Aorta (tissue), 5 donors: ENCODE results near the gene TSPEAR. TPM values are rescaled to one million over a fixed set of nuclear protein-coding genes. Genes with fewer than 3 reads are reported as not detected.
"Not testable (repeated sequence)": the region's sequence is repeated elsewhere in the genome, so short reads cannot be mapped to it uniquely, and the experiment has no call there.

Experiments
- ATAC-seq: fragments of 200-7000 bp; cut with Tn5 transposase; one replicate; pipeline ENCODE4 v1.9.1; 2022; ENCODE audit warnings: moderate library complexity; ENCODE audit not compliant: low FRiP score
- DNase-seq, 2 donors: peaks; one replicate each; pipeline ENCODE4 v3.0.0-alpha.2; 2020
- H3K27ac ChIP-seq, 2 donors: one replicate each; pipeline ENCODE4 v1.5.1; 2013; ENCODE audit warnings: low read length in 2 of 2, mild to moderate bottlenecking in 2 of 2, moderate library complexity in 2 of 2, control low read depth in 1 of 2, inconsistent platforms in 1 of 2, low read depth in 1 of 2
- H3K27me3 ChIP-seq, 2 donors: one replicate each; pipeline ENCODE4 v1.6.1; 2013; ENCODE audit warnings: control low read depth in 1 of 2, low read length in 1 of 2, mild to moderate bottlenecking in 1 of 2, moderate library complexity in 1 of 2; ENCODE audit not compliant: insufficient read depth in 2 of 2, control insufficient read depth in 1 of 2
- H3K36me3 ChIP-seq, 2 donors: one replicate each; pipeline ENCODE4 v1.6.1; 2013; ENCODE audit warnings: control low read depth in 1 of 2, low read length in 1 of 2, mild to moderate bottlenecking in 1 of 2; ENCODE audit not compliant: insufficient read depth in 2 of 2, control insufficient read depth in 1 of 2
- H3K4me1 ChIP-seq, 2 donors: one replicate each; pipeline ENCODE4 v1.6.1; 2013; ENCODE audit warnings: low read length in 2 of 2, control low read depth in 1 of 2, mild to moderate bottlenecking in 1 of 2, moderate library complexity in 1 of 2; ENCODE audit not compliant: insufficient read depth in 2 of 2, control insufficient read depth in 1 of 2
- H3K4me3 ChIP-seq, 2 donors: one replicate each; pipeline ENCODE4 v1.5.1; 2013; ENCODE audit warnings: low read length in 2 of 2, control low read depth in 1 of 2, mild to moderate bottlenecking in 1 of 2
- H3K9me3 ChIP-seq: one replicate; pipeline ENCODE4 v1.6.1; 2013; ENCODE audit warnings: mild to moderate bottlenecking, low read length; ENCODE audit not compliant: control insufficient read depth
- WGBS, 2 donors: extraction: QIAGEN DNeasy Blood & Tissue Kit; methylation state at CpG; one replicate each; pipeline ENCODE4 v1.1.7; 2013; 5-methylcytosine and 5-hydroxymethylcytosine counted together
- intact Hi-C, 2 donors: fragments of 100-400 bp; cut with DNase I; formaldehyde crosslinking; loops; one replicate each; pipeline versions ENCODE4 v1.14.2 to v1.15.0; 2022
- polyA plus RNA-seq, 2 donors: library from polyadenylated mRNA; stranded (reverse); fragments of 200-250 nt; gene quantifications; one replicate each; pipeline ENCODE4 v1.2.3, GENCODE V29; 2013
- total RNA-seq, 2 donors: library from RNA; stranded (reverse); fragmentation: NEBNext Ultra II Directional; extraction: Animal tissue kit (Norgen Biotek cat#: 25700); gene quantifications; one replicate each; pipeline ENCODE4 v1.2.1, GENCODE V29; 2021
- donor health status: healthy with polysubstance abuse.
- donor health status: Bipolar disorder and iron deficiency.
- donor health status: DM: no; HTN: no; CAD: no.
- donor health status: DM: no; HTN: no; CAD: no.
- donor health status: DM: yes; HTN: yes; CAD: no.

Gene TSPEAR
- total and polyA plus RNA-seq, 4 donors, result not detected

DNA sequence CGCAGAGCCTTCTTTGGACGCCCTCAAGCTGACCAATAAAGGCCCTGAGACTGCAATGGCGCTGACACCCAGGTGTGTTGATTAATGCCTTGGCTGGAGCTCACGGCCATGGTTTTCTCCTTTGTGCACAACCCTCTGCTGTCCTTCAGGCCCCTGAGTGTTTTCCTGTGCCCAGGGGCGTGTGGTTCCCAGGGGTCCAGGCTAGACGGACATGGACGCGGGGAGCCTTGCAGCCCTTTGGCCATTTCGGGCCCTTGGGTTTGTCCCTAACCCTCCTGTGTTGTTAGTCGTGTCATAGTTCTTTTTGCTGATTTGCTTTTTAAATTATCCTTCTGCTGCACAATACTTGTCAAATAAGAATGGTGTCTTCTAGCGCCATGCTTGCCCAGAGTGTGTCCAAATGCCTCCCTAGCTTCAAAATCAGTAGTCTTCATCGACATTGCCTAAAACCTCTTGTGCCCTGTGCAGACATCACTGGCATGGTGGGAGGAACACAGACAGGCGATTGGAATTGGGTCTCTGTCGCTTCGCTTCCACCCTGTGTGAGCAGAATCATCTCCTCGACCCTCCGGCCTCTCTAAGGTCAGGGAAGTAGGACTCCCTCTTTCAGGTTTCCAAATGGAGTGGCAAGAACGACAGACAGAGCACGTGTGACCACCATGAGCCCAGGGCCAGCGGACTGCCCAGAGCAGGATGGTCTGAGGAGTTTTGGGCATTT lies 135.9 kb downstream of the TSPEAR start:
- no peaks in the 10 kb centered on the region for H3K4me1 ChIP-seq
- intact Hi-C loops, result no loop called here
- 91 to 92% methylated on average over 20 of the region's 20 CpGs for WGBS, 2 donors
- no peaks in the 10 kb centered on the region for H3K27me3 ChIP-seq
- no peak overlapping the region for H3K27ac ChIP-seq
- peak in 1 of 2 donors; percentile 65 for DNase-seq
- H3K9me3 ChIP-seq, result peaks cover 4% of the 10 kb centered on the region
- H3K36me3 ChIP-seq, result no peaks in the 10 kb centered on the region
- no peak overlapping the region for H3K4me3 ChIP-seq
- ATAC-seq, result no peak

DNA sequence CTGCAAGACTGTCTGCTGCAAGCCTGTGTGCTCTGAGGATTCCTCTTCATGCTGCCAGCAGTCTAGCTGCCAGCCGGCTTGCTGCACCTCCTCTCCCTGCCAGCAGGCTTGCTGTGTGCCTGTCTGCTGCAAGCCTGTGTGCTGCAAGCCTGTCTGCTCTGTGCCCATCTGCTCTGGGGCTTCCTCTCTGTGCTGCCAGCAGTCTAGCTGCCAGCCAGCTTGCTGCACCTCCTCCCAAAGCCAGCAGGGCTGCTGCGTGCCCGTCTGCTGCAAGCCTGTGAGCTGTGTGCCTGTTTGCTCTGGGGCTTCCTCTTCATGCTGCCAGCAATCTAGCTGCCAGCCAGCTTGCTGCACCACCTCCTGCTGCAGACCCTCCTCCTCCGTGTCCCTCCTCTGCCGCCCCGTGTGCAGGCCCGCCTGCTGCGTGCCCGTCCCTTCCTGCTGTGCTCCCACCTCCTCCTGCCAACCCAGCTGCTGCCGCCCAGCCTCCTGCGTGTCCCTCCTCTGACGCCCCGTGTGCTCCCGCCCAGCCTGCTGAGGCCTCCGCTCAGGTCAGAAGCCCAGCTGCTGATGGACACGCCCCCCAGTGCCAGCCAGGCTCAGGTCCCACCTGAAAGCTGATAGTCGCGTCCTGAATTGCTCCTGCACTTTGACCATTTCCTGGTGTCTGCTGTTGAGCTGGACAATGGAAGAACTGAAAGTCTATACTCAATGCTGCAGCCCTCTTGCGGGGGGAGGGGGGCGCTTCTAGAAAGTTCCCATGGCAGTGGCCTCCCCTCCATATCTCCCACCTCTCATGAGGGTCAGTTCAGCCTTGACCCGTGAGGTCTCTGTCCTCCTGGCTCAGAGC lies 136.7 kb downstream of the TSPEAR start:
- WGBS, 2 donors, result 51 to 62% methylated on average over 18 to 21 of the region's 21 CpGs
- Histone ChIP-seq H3K27ac (no peak overlapping the region), H3K4me1 (no peaks in the 10 kb centered on the region), H3K27me3 (no peaks in the 10 kb centered on the region), H3K9me3 (peaks cover 6% of the 10 kb centered on the region), H3K36me3 (no peaks in the 10 kb centered on the region), H3K4me3 (no peak overlapping the region)
- ATAC-seq (no peak), DNase-seq (peak in 1 of 2 donors; percentile 35)
- intact Hi-C loops, result no loop called here

DNA sequence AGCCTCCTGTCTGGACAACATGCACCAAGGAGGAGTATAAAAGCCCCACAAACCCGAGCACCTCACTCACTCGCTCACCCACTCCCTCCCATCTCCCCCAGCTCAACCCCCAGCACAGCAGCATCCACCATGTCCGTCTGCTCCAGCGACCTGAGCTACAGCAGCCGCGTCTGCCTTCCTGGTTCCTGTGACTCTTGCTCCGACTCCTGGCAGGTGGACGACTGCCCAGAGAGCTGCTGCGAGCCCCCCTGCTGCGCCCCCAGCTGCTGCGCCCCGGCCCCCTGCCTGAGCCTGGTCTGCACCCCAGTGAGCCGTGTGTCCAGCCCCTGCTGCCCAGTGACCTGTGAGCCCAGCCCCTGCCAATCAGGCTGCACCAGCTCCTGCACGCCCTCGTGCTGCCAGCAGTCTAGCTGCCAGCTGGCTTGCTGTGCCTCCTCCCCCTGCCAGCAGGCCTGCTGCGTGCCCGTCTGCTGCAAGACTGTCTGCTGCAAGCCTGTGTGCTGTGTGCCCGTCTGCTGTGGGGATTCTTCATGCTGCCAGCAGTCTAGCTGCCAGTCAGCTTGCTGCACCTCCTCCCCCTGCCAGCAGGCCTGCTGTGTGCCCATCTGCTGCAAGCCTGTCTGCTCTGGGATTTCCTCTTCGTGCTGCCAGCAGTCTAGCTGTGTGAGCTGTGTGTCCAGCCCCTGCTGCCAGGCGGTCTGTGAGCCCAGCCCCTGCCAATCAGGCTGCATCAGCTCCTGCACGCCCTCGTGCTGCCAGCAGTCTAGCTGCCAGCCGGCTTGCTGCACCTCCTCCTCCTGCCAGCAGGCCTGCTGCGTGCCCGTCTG lies 137.5 kb downstream of the TSPEAR start, which contains the start of gene KRTAP10-4:
KRTAP10-4 (plus strand) TSS at position 100 of the 827 bp plus-strand sequence; CDS start at position 130, 30 bp downstream.
- H3K4me3 ChIP-seq, H3K27ac ChIP-seq, H3K4me1 ChIP-seq, intact Hi-C loops, ATAC-seq, H3K36me3 ChIP-seq, H3K27me3 ChIP-seq, H3K9me3 ChIP-seq: not testable (repeated sequence)
- WGBS, 2 donors, result 35 to 44% methylated on average over 21 to 23 of the region's 25 CpGs
- peak in 1 of 2 donors; percentile 73 for DNase-seq

DNA sequence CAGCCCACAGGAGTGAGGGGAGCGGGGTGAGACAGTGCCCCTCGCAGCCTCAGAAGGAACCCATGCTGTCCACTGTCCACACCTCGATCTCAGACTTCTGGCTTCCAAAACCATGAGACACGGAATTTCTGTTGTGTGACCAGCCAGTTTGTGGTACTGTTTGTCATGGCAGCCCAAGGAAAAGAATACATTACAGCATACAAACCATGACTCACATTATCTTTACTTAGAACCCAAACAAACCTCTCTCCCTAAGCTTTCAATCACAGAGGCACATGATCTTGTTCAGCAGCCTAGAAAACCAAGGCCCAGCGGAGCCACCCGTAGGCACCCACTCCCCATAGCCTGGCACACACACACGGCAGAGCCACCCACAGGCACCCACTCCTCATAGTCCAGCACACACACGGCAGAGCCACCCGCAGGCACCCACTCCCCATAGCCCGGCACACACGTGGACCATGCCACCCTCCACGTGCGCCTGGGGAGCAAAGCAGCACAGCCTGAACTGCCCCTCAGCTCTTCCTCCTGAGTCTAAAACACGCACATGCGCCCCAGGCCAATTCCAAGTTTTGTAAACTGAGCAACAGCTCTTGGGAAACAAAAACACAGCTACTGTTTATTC lies 138.3 kb downstream of the TSPEAR start:
- intact Hi-C loops, result no loop called here
- peak in 1 of 2 donors; percentile 50 for DNase-seq
- H3K36me3 ChIP-seq, result no peaks in the 10 kb centered on the region
- WGBS, 2 donors, result 44% methylated on average over 15 of the region's 15 CpGs
- no peaks in the 10 kb centered on the region for H3K4me1 ChIP-seq
- H3K4me3 ChIP-seq, result no peak overlapping the region
- ATAC-seq, result no peak
- no peak overlapping the region for H3K27ac ChIP-seq
- H3K9me3 ChIP-seq, result peaks cover 6% of the 10 kb centered on the region
- H3K27me3 ChIP-seq, result no peaks in the 10 kb centered on the region

DNA sequence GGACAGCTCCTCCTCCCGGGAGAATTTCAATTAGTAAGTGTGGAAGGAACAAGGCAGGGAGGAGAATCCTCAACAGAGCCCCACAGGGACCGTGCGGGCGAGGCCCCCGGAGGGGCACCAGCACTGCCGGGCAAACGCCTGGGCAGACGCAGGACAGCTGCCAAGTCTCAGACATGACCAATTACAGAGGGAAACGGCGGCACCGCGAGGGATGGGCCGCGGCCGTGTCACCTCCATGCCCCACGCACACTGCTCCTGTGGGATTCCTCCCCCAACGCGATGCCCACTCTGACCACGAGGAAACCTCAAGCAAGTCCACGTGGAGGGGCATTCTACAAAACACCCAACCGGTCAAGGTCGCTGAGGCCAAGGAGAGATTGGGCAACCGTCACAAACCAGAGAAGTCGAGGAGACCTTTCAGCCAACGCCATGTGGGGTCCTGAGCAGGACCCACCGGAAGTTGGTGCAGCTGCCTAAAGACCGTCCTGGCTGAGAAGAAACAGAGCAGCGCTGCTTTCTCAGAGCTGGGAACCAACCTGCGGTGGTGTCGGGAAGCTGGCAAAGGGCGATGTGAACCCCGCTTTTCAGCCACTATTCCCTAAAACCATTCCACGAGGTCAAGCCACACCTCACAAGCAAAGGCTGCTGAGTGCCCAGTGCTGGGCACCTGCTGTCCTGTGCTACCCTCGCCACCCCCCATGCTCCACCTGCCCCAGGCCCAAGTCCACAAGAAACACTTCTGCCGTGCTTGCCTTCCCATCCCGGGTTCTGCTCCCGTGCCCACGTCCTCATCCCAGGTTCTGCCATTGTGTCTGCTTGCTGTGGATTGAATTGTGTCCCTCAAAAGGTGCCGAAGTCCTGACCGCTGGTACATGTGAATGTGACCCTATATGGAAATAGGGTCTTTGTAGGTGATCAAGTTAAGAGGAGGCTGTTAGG lies 139.3 kb downstream of the TSPEAR start:
- Histone ChIP-seq H3K36me3 (no peaks in the 10 kb centered on the region), H3K4me3 (no peak overlapping the region), H3K4me1 (no peaks in the 10 kb centered on the region), H3K27ac (no peak overlapping the region), H3K9me3 (peaks cover 2% of the 10 kb centered on the region), H3K27me3 (no peaks in the 10 kb centered on the region)
- intact Hi-C loops, result no loop called here
- ATAC-seq, result no peak
- WGBS, 2 donors, result 94 to 95% methylated on average over 39 to 40 of the region's 40 CpGs
- peak in 1 of 2 donors; percentile 65 for DNase-seq

DNA sequence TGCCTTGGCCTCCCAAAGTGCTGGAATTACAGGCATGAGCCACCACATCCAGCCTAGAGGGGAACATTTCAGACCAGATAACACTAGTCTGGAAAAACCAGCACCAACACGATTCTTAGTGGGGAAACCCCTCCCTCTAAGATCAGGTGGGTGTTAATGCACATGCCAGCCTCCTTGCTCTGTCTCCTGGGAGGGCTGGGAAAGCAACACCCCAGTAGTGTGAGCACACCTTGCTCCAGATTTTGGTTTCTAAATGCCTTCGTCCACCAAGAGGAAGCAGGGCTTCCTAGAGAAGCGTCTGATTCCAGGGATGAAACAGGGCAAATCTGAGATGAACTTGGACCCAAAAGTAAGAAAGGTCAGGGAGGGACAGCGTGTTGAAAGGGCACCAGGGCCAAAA lies 140.1 kb downstream of the TSPEAR start:
- intact Hi-C loops, result no loop called here
- no peak overlapping the region for H3K27ac ChIP-seq
- H3K9me3 ChIP-seq, result peaks cover 2% of the 10 kb centered on the region
- no peak for DNase-seq
- H3K4me1 ChIP-seq, result no peaks in the 10 kb centered on the region
- ATAC-seq, result no peak
- H3K4me3 ChIP-seq, result no peak overlapping the region
- no peaks in the 10 kb centered on the region for H3K36me3 ChIP-seq
- WGBS, 2 donors, result 72 to 87% methylated on average over 4 of the region's 4 CpGs
- H3K27me3 ChIP-seq, result no peaks in the 10 kb centered on the region

DNA sequence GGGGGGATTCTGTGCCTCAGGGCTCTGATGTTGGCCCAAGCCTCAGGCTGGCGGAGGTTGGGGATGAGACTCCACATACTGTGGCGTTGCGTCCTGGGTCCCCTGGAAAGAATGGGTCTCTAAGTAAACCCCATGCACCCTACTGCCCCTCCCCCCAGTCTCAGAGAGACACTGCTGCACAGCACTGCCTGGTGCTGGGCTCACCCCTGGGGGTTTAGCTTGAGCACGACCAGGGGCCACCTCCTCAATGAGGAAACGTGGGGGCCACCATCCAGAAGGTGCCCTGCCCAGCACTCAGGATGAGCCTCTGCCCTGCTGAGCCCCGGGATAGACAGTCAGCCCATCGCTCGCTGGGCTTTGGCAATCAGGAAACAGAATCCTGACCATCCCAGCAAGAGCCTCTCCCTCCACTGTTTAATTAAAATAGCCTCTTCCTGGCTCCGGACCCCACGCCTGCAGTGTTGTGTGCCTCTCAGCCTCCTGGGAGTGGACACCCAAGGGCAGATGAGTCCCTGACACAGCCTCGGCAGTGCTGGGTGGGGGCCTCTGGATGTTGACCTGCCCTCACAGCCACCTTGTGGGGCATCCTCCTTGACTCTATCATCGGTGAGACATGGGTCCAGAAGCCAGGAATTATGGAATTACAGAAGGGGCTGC lies 141.4 kb downstream of the TSPEAR start:
- DNase-seq, result peak in 1 of 2 donors; percentile 59
- Histone ChIP-seq H3K27me3 (no peaks in the 10 kb centered on the region), H3K27ac (no peak overlapping the region), H3K4me1 (no peaks in the 10 kb centered on the region), H3K4me3 (no peak overlapping the region), H3K36me3 (no peaks in the 10 kb centered on the region), H3K9me3 (peaks cover 2% of the 10 kb centered on the region)
- ATAC-seq, result no peak
- WGBS, 2 donors, result 88 to 90% methylated on average over 12 of the region's 12 CpGs
- intact Hi-C loops, result no loop called here
